Fibroblast of lung (primary cell): ENCODE data around the gene SALL3. TPM values are rescaled to one million over a fixed set of nuclear protein-coding genes. Genes with fewer than 3 reads are reported as not detected.
"Not testable (repeated sequence)": the region's sequence is repeated elsewhere in the genome, so short reads cannot be mapped to it uniquely, and the experiment has no call there.

ENCODE experiments used
- DNase-seq, 2 donors: peaks; one replicate each; pipeline versions ENCODE4 v3.0.0 to v3.0.0-alpha.2; 2010; ENCODE audit warnings: low read depth in 2 of 2
- H2AFZ ChIP-seq: 2 replicates; pipeline ENCODE4 v1.5.1; 2012; ENCODE audit warnings: low read length, control low read depth, inconsistent platforms
- H3K27ac ChIP-seq: 2 replicates; pipeline ENCODE4 v1.5.1; 2011; ENCODE audit warnings: low read length, control low read depth; ENCODE audit not compliant: insufficient read depth
- H3K27me3 ChIP-seq: 2 replicates; pipeline ENCODE4 v1.5.1; 2011; ENCODE audit warnings: mild to moderate bottlenecking, low read length; ENCODE audit not compliant: control insufficient read depth, insufficient read depth
- H3K36me3 ChIP-seq: 2 replicates; pipeline ENCODE4 v1.5.1; 2011; ENCODE audit warnings: low read length; ENCODE audit not compliant: control insufficient read depth, insufficient read depth
- H3K4me1 ChIP-seq: 2 replicates; pipeline ENCODE4 v1.5.1; 2011; ENCODE audit warnings: low read length; ENCODE audit not compliant: control insufficient read depth, insufficient read depth; ENCODE audit errors: extremely low read depth
- H3K4me2 ChIP-seq: 2 replicates; pipeline ENCODE4 v1.5.1; 2011; ENCODE audit warnings: low read length, control low read depth; ENCODE audit not compliant: insufficient read depth; ENCODE audit errors: extremely low read depth
- H3K4me3 ChIP-seq, 4 experiments: fragments of 200-600 bp in 1 of 4; sonication (generic) in 1 of 4; replicated peaks in 1 of 4; 2 replicates each; pipeline ENCODE4 v1.5.1; 2011 to 2016; ENCODE audit warnings: low read length in 4 of 4, low read depth in 3 of 4, mild to moderate bottlenecking in 3 of 4, control low read depth in 2 of 4, inconsistent platforms in 1 of 4, mixed read lengths in 1 of 4; ENCODE audit not compliant: insufficient read depth in 1 of 4; ENCODE audit errors: control extremely low read depth in 1 of 4
- H3K79me2 ChIP-seq: 2 replicates; pipeline ENCODE4 v1.5.1; 2012; ENCODE audit warnings: mild to moderate bottlenecking, low read length, inconsistent platforms; ENCODE audit not compliant: control insufficient read depth, insufficient read depth
- H3K9ac ChIP-seq: 2 replicates; pipeline ENCODE4 v1.5.1; 2011; ENCODE audit warnings: mild to moderate bottlenecking, low read length, control low read depth; ENCODE audit not compliant: insufficient read depth
- H3K9me3 ChIP-seq: 2 replicates; pipeline ENCODE4 v1.5.1; 2012; ENCODE audit warnings: low read depth, low read length; ENCODE audit not compliant: control insufficient read depth, insufficient read depth
- H4K20me1 ChIP-seq: 2 replicates; pipeline ENCODE4 v1.5.1; 2011; ENCODE audit warnings: low read length; ENCODE audit not compliant: control insufficient read depth, insufficient read depth; ENCODE audit errors: extremely low read depth
- EZH2 ChIP-seq: IDR thresholded peaks from 2 replicates; pipeline ENCODE4 v1.5.1; 2012; ENCODE audit warnings: low read length, control low read depth, mild to moderate bottlenecking; ENCODE audit errors: missing control alignments
- polyA plus RNA-seq, 2 donors: library from polyadenylated mRNA; depleted of rRNA in 1 of 2; stranded (reverse) in 1 of 2; unstranded in 1 of 2; fragments of >200 nt; gene quantifications; 2 replicates each; pipeline ENCODE4 v1.2.1, GENCODE V29; 2011 to 2012; ENCODE audit warnings: missing spikeins in 1 of 2
- total RNA-seq: library from RNA; depleted of rRNA; stranded (reverse); fragments of >200 nt; gene quantifications from 2 replicates; pipeline ENCODE4 v1.2.1, GENCODE V29; 2014
- TF ChIP-seq, protein P1 (sequence below), 2 donors: IDR thresholded peaks in 1 of 2; conservative IDR thresholded peaks in 1 of 2; 1 replicate in 1 of 2; 2 replicates in 1 of 2; pipeline ENCODE4 v1.5.1; 2011 to 2012; ENCODE audit warnings: low read length in 2 of 2, control low read depth in 1 of 2, inconsistent platforms in 1 of 2, low read depth in 1 of 2, mild to moderate bottlenecking in 1 of 2

Gene SALL3
- total and polyA plus RNA-seq, 2 donors (not counting 1 experiment from before 2014, with no cell fraction given), result not detected

DNA sequence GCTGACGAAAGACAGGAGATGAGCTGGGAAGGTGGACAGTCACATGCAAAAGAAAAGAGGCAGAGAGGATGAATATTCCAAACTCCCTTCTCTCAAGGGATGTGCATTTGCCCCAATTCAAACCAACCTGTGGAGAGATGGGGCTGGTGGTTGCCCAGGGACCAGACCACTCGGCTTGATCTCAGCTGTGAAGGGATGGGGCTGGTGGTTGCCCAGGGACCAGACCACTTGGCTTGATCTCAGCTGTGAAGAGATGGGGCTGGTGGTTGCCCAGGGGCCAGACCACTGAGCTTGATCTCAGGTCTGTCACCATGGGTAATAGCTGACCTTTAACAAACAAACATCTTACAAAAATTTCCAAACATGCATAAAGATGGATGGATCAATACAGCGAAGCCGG, 42.5 kb upstream of the SALL3 start:
- no peaks in the 10 kb centered on the region for H3K79me2 ChIP-seq
- no peaks in the 10 kb centered on the region for H3K36me3 ChIP-seq
- no peak overlapping the region for H3K27ac ChIP-seq
- no peak overlapping the region for H3K4me2 ChIP-seq
- H3K9ac ChIP-seq, result no peak overlapping the region
- TF ChIP-seq EZH2, result no peak
- TF ChIP-seq, protein P1, sequence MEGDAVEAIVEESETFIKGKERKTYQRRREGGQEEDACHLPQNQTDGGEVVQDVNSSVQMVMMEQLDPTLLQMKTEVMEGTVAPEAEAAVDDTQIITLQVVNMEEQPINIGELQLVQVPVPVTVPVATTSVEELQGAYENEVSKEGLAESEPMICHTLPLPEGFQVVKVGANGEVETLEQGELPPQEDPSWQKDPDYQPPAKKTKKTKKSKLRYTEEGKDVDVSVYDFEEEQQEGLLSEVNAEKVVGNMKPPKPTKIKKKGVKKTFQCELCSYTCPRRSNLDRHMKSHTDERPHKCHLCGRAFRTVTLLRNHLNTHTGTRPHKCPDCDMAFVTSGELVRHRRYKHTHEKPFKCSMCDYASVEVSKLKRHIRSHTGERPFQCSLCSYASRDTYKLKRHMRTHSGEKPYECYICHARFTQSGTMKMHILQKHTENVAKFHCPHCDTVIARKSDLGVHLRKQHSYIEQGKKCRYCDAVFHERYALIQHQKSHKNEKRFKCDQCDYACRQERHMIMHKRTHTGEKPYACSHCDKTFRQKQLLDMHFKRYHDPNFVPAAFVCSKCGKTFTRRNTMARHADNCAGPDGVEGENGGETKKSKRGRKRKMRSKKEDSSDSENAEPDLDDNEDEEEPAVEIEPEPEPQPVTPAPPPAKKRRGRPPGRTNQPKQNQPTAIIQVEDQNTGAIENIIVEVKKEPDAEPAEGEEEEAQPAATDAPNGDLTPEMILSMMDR (conservative IDR thresholded peaks at IDR 0.05 in 1 of 2, IDR thresholded peaks at IDR 0.05 in 1 of 2; ENCODE audit: low read depth in 1 of 2, low read length in 2 of 2), result no peak
- H2AFZ ChIP-seq, result no peak overlapping the region
- DNase-seq, result no peak
- H3K9me3 ChIP-seq, result no peaks in the 10 kb centered on the region
- no peaks in the 10 kb centered on the region for H3K27me3 ChIP-seq
- H3K4me3 ChIP-seq, result no peak overlapping the region
- no peaks in the 10 kb centered on the region for H3K4me1 ChIP-seq
- H4K20me1 ChIP-seq, result no peaks in the 10 kb centered on the region

DNA sequence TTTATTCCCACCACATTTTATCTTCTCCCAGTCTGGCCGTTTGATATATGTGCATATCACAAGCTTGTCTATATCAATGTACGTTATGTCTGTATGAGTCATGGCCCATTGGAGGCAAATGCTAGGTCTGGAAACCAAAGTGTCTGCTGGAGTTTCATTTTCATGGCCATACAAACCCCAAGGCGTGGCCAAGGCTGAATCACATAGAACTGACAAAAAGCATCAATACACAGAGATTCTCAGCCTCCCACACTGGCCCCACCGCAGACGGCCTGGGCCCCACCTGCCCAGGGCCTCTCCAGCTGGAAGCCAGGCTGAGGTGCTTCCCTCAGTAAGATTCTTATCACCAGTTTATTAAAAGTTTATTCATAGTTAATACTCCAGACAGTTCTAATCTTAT, 40.5 kb upstream of the SALL3 start:
- TF ChIP-seq, protein P1 (conservative IDR thresholded peaks at IDR 0.05 in 1 of 2, IDR thresholded peaks at IDR 0.05 in 1 of 2; ENCODE audit: low read depth in 1 of 2, low read length in 2 of 2), result no peak
- no peak overlapping the region for H3K27ac ChIP-seq
- no peak overlapping the region for H3K4me3 ChIP-seq
- H3K79me2 ChIP-seq, result no peaks in the 10 kb centered on the region
- peak in 1 of 2 donors; percentile 11 for DNase-seq
- no peak overlapping the region for H3K9ac ChIP-seq
- no peaks in the 10 kb centered on the region for H3K27me3 ChIP-seq
- H4K20me1 ChIP-seq, result no peaks in the 10 kb centered on the region
- H2AFZ ChIP-seq, result no peak overlapping the region
- H3K9me3 ChIP-seq, result no peaks in the 10 kb centered on the region
- no peak overlapping the region for H3K4me2 ChIP-seq
- no peaks in the 10 kb centered on the region for H3K36me3 ChIP-seq
- no peaks in the 10 kb centered on the region for H3K4me1 ChIP-seq

DNA sequence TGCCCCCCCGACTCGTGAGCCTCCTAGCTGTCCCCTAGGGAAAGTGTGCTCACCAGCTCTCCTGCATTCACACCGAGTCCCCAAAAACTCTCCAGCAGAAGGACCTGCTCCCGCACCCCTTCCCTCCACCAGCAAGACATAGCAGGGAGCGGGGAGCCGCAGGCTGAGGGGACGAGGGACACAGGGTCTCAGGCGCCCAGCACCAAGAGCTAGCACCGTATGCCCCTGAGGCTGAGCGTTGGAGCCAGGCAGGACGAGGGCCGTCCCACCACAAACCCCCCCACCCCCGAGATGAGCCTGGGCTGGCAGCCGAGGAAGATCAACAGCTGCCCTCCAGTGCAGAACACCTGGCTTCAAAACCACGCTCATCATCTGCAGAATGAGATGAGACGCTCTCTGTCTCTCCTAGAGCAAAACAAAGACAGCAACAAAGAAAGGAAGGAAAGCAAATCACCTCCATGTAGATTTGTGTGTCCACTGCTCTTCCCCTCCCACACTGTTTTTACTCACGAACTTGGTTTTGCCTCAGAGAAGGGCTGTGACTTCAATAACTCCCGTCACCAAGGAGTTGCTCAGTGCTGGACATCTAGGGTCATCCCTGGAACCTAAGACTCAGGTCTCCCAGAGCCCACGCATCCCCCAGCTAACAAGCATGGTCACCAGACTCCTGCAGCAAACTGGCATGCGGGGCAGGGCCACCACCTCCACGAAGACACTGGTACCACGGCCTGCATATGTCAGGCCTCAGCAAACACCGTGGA, 39.7 kb upstream of the SALL3 start:
- no peak overlapping the region for H3K9ac ChIP-seq
- DNase-seq, result no peak
- TF ChIP-seq, protein P1 (conservative IDR thresholded peaks at IDR 0.05 in 1 of 2, IDR thresholded peaks at IDR 0.05 in 1 of 2; ENCODE audit: low read depth in 1 of 2, low read length in 2 of 2), result no peak
- no peak for TF ChIP-seq EZH2
- no peak overlapping the region for H3K4me2 ChIP-seq
- no peaks in the 10 kb centered on the region for H3K79me2 ChIP-seq
- no peaks in the 10 kb centered on the region for H3K27me3 ChIP-seq
- no peaks in the 10 kb centered on the region for H4K20me1 ChIP-seq
- H3K36me3 ChIP-seq, result no peaks in the 10 kb centered on the region
- H3K9me3 ChIP-seq, result no peaks in the 10 kb centered on the region
- H3K27ac ChIP-seq, result no peak overlapping the region
- H3K4me1 ChIP-seq, result no peaks in the 10 kb centered on the region
- H2AFZ ChIP-seq, result no peak overlapping the region
- no peak overlapping the region for H3K4me3 ChIP-seq

DNA sequence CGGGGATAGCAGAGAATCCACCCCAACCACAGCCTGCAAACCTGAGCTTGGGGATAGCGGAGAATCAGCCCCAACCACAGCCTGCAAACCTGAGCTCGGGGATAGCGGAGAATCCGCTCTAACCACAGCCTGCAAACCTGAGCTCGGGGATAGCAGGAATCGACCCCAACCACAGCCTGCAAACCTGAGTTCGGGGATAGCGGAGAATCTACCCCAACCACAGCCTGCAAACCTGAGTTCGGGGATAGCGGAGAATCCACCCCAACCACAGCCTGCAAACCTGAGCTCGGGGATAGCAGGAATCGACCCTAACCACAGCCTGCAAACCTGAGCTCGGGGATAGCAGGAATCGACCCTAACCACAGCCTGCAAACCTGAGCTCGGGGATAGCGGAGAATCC, 37.4 kb upstream of the SALL3 start:
- H3K27me3 ChIP-seq, H3K9ac ChIP-seq, H2AFZ ChIP-seq, H3K79me2 ChIP-seq, DNase-seq, H3K9me3 ChIP-seq, H3K27ac ChIP-seq, H4K20me1 ChIP-seq, H3K4me2 ChIP-seq, H3K36me3 ChIP-seq, H3K4me1 ChIP-seq, H3K4me3 ChIP-seq: not testable (repeated sequence)
